ENCODE measurements around the gene TAF1L.
"Not testable (repeated sequence)": the region's sequence is repeated elsewhere in the genome, so short reads cannot be mapped to it uniquely, and the experiment has no call there.

The TAF1L gene, protein sequence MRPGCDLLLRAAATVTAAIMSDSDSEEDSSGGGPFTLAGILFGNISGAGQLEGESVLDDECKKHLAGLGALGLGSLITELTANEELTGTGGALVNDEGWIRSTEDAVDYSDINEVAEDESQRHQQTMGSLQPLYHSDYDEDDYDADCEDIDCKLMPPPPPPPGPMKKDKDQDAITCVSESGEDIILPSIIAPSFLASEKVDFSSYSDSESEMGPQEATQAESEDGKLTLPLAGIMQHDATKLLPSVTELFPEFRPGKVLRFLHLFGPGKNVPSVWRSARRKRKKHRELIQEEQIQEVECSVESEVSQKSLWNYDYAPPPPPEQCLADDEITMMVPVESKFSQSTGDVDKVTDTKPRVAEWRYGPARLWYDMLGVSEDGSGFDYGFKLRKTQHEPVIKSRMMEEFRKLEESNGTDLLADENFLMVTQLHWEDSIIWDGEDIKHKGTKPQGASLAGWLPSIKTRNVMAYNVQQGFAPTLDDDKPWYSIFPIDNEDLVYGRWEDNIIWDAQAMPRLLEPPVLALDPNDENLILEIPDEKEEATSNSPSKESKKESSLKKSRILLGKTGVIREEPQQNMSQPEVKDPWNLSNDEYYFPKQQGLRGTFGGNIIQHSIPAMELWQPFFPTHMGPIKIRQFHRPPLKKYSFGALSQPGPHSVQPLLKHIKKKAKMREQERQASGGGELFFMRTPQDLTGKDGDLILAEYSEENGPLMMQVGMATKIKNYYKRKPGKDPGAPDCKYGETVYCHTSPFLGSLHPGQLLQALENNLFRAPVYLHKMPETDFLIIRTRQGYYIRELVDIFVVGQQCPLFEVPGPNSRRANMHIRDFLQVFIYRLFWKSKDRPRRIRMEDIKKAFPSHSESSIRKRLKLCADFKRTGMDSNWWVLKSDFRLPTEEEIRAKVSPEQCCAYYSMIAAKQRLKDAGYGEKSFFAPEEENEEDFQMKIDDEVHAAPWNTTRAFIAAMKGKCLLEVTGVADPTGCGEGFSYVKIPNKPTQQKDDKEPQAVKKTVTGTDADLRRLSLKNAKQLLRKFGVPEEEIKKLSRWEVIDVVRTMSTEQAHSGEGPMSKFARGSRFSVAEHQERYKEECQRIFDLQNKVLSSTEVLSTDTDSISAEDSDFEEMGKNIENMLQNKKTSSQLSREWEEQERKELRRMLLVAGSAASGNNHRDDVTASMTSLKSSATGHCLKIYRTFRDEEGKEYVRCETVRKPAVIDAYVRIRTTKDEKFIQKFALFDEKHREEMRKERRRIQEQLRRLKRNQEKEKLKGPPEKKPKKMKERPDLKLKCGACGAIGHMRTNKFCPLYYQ (N-terminal part only)

DNA sequence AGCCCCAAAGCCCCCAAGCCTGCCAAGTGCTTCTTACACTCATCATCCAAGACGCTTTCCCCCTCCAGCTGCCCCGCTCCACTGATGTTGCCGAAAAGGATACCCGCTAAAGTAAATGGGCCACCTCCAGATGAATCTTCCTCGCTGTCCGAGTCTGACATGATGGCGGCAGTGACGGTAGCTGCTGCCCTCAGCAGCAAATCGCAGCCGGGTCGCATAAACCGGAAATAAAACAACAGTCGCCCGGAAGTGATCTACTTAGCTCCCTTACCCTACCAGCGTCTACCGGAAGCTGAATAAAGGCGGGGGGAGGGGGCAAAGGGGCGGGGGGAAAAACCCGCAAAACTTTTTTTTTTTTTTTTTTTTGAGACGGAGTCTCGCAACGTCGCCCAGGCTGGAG is at the start of gene TAF1L:
Gene TAF1L, minus strand, starts transcription at position 308 of the 400 bp plus-strand sequence. Its CDS starts 90 bp downstream, at position 218.
- no peak for DNase-seq

DNA sequence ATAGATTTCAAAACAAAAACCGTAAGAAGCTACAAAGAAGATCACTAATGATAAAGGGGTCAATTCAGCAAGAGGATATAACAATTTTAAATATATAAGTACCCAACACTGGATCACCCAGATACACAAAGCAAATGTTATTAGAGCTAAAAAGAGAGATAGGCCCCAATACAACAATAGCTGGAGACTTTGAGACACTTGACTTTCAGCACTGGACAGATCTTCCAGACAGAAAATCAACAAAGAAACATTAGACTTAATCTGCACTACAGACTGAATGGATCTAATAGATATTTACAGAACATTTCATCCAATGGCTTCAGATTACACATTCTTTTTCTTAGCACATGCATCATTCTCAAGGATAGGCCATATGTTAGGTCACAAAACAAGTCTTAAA is 46.3 kb upstream of the TAF1L start:
- DNase-seq: no peak

DNA sequence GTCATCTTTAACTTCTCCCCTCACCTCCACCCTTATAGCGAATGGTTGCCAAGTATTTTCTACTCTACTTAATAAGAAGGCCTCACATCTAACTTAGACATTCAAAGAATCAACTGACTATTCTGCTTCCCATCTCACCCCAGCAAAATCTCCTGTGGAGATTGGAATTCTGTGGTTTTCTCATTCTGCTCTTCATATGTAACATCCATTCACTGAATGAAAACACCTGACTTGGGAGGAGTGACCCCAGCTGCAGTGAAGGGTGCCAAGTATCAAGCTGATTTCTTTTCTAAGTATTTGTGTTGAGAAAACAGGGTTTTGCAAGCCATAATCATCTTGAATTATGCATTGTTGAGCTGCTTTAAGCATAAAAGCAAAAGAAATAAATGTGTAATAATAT is 42.5 kb upstream of the TAF1L start:
- DNase-seq: no peak

DNA sequence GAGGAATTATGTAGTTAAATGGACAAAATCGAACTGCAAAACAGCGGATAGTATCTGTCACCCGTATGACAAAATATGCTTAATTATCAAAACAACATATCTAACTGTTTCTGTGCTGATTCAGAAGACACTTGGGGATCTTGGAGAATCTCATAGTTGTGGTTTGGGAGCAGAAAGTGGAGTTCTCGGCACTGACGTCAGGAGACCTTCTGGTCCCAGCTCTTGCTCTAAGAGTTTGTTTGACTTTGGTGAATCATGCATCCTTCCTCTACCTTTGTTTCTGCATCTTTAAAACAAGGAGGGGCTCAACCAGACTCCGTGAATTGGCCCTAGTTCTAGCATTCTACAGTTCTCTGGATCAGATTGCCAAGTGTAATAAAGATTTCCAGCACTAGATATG is 37.0 kb upstream of the TAF1L start:
- DNase-seq: no peak

DNA sequence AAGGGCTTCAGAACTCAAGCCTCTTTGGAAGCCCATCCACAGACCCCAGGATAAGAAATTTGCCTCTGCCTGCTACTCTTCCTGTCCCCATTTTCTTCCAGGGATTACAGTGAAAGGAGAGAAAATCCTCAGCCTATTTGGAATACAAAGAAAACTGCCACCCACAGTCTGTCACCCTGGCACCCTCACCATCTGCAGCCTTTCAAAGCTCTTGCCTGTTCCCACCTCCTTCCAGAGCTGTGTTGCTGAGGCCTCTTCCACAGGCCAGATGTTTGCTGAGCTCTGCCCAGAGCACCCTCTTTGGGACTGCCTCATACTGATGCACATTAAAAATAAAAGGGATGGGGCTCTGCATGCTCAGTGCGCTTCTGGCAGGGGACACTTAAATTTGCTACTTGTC is 35.9 kb upstream of the TAF1L start:
- DNase-seq: no peak

DNA sequence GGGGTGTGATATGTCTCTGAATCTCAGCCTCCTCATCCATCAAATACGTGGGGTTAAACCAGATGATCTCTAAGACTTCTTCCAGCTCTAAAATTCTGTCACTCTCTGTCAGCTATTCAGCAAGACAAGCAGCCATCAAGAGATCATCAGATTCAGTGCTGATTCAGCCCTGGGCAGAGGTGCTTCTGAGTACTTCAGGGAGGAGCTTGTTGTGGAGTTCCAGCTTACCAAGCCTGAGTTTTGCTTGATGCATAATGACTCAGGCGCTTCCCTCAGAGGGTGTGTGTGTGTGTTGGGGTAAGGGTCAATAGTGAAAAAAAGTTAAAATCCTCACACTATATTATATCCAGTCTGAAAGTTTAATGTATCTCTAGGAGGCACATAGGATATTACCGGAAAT is 29.6 kb upstream of the TAF1L start:
- DNase-seq: no peak

DNA sequence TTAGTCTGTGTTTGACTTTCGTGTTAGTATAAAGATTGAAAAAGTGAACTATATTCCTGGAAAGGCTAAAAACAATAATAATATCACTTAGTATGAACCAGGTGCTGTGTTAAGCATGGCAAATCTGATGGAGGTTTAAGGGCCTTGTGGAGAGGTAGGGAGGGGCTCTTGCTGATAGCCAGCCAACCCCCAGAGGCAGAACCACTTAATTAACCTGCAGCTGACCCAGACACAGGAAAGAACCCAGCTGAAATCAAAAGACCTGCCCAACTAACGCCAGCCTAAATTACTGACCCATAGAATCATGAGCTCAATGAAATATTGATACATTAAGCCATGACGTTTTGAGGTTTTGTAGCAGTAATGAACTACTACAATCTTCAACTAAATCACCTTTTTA is 28.3 kb upstream of the TAF1L start:
- DNase-seq: no peak

DNA sequence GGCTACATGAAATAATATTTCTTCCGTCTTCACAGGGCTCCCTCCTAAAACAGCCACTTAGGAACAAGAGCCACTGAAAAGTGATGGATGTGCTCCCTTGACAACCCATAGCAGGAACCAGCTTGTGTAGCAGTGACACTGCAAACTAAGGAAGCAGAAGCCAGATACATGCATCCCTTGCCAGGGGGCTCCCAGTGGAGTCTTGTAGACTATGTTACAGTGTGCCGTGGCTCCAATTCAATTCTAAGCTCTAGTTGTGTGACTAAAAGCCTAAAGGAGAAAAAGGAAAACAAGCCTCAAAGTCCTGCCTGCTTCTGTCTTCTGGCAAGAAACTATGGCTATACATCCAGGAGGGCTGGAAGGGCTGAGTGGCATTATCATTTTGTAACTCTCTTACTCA is 12.2 kb upstream of the TAF1L start:
- DNase-seq: no peak

DNA sequence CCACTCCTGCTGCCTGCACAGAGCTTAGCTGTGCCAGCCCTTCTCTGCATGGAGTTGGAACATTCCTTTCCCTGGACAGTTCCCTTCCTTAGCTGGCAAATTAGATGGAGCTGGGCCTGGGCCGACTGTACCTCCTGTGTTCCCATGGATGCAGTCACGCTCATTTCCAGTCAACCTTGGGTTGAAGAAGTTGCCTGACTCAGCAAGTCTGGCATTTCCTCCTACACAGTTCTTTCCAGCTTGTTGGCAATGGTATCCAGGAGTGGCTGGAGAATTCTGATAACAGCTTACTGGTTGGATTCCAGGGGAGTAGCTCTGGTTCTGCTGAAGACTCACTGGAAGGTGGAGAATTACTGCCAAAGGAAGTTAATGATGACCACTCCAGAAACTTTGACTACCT is 9.2 kb upstream of the TAF1L start:
- DNase-seq: no peak

DNA sequence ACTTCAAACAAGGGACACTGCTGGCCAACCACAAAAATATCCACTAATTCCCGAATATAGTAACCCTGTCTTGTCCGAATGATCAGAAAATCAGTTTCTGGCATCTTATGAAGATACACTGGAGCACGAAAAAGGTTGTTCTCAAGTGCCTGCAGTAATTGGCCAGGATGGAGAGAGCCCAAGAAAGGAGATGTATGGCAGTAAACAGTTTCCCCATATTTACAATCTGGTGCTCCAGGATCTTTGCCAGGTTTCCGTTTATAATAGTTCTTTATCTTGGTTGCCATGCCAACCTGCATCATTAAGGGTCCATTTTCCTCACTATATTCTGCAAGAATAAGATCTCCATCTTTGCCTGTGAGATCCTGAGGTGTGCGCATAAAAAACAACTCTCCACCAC is 2.3 kb downstream of the TAF1L start:
- DNase-seq: not testable (repeated sequence)

DNA sequence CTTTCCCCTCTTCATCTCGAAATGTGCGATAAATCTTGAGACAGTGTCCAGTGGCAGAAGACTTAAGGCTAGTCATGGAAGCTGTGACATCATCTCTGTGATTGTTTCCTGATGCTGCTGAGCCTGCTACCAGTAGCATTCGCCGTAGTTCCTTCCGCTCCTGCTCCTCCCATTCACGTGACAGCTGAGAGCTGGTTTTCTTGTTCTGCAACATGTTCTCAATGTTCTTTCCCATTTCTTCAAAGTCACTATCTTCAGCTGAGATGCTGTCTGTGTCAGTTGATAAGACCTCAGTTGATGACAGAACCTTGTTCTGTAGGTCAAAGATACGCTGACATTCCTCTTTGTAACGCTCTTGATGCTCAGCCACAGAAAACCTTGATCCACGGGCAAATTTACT is 3.5 kb downstream of the TAF1L start:
- no peak for DNase-seq

DNA sequence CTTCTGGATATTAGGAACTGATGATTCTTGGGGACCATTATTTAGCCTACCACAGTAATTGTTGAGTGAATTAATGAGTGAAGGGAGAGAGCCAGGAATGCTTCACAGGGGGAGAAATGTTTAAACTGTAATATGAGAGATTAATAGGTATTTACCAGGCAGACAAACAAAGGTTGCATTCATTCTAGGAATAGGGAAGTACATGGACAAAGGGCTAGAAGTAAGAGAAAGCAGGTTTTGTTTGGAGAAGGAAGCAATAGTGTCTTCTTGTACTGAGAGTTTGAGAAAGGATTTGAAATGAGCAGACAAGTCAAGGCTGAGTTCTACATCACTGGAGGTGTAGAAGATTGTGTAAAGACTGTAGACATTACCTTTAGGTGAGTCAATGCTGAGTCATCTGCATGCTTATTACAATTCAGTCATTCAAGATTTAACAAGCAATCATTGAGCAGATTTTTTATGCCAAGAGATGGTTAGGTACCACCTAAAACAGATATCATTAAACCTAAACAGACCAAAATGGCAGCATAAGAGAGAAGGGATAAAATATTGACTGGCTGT is 8.0 kb downstream of the TAF1L start:
- DNase-seq: no peak

DNA sequence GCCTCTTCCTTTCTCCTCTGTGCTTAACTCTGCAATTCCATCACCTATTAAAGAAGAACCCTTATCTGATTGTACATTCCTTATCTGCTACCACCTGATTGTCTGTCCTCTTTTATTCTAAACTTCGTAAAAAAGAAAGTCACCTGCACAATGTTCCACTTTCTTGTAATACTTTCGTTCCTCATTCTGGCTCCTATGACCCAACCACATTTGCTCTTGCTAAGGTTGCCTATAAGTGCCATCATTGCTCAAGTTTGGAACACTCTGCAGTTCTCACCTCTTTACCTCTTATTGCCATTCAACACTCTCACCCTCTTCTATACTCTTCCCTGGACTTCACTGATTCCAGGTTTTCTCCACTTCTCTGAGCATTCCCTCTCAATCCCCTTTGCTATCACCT is 10.1 kb downstream of the TAF1L start:
- DNase-seq: no peak

DNA sequence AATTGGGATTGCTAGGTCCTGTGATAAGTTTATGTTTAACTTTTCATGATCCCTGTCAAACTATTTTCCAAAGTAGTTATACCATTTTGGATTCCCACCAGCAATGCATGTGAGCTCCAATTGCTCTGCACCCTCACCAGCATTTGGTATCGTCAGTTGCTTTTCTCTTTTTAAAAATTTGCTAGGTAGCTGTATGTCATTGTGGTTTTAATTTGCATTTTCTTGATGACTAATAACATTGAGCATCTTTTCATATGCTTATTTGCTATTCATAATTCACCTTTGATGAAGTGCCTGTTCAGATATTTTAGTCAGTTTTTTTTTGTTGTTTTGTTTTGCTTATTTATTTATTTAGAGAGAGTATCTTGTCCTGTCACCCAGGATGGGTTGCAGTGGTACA is 12.5 kb downstream of the TAF1L start:
- no peak for DNase-seq

DNA sequence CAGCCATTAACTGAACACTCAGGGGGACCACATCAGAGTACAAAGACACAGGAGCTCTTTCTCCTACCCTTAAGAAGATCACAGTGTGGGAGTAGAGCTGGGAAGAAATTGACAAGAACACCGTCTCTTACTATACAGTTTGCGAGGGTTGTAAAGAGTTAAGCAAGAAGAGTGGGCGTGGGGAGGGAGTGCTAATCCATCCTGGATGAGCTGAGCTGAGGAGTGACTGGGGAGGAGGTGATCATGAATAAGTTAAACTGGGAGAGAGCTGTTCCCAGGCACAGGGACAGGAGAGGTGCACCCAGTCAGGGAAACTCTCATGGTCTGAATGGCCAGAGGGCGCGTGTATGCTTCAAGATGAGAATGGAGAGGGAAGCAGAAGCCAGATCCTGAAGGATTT is 17.2 kb downstream of the TAF1L start:
- no peak for DNase-seq

DNA sequence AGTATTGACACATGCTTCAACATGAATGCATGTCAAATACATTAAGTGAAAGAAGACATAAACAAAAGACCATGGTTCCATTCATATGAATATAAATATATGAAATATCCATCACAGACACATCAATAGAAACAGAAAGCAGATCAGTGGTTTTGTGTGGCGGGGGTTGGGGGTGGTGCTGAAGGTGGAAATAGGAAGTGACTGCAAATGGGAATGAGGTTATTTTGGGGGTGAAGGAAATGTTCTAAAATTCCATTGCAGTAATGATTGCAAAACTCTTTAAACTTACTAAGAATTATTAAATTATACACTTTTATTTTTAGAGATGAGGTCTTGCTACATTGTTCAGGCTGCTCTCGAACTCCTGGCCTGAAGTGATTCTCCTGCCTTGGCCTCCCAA is 28.7 kb downstream of the TAF1L start:
- DNase-seq: no peak

DNA sequence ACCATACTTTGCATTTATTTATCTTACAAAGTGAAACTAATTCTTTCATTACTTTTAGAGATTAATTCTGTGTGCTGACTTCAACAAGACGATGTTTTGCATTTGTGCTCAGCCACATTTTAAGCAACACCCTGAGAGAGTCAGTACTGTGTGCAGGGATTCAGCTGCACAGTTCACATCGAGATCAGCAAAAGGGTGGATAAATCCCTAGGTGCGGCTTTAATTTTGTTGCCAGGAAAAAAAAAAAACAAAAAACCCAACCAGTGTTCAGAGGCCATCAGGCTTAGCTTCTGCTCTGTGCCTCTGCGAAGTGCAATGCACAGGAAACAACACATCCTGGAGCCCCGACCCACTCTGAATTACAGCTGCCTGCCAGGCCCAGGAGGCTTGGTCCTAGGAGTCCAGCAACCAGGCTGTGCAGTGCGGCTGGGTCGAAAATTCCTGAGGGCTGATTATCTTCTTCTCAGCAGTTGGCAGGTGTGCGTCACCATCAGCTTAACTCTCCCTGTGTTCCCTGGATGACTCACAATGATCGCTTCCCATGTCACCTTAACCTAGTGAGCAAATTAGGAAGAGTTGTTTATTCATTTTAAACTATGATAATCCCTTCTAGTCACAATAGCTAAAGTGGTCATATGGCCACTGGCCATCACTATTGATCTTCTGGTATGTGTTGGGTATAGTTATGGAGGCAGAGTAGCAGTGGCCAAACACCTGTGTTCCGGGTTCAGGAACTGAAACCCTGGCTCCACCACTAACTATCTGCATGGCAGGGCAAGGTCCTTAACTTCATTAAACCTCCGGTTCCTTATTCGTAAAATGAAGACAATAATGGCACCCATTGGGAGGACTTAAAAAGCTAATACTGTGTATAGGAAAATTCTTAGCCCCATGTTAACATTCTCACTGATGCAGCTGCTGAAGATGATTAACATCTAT is 31.3 kb downstream of the TAF1L start:
- DNase-seq: no peak

DNA sequence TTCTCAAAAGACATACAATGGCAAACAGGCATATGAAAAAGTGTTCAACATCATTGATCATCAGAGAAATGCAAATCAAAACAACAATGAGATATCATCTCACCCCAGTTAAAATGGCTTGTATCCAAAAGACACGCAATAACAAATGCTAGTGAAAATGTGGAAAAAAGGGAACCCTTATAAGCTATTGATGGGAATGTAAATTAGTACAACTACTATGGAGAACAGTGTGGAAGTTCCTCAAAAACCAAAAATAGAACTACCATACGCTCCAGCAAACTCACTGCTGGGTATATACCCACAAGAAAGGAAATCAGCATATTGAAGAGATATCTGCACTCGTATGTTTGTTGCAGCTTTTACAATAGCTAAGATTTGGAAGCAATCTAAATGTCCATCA is 36.4 kb downstream of the TAF1L start:
- not testable (repeated sequence) for DNase-seq

DNA sequence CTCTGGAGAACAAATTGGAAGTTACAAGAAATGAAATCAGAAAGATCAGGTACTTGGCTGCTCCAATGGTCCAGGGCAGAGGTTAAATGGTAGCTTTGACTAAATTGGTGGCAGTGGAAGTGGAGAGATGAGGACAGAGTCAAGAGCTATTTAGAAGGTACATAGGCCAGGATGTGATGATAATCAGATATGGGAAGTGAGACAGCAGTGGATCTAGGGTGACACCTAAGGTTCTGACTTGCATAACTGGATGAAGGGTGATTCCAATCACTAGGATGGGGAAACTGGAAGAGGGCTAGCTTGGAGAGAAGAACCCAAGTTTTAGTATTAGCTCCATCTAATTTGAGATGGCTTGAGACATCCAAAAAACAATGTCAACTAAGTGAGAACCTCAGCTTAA is 38.5 kb downstream of the TAF1L start:
- DNase-seq: no peak

DNA sequence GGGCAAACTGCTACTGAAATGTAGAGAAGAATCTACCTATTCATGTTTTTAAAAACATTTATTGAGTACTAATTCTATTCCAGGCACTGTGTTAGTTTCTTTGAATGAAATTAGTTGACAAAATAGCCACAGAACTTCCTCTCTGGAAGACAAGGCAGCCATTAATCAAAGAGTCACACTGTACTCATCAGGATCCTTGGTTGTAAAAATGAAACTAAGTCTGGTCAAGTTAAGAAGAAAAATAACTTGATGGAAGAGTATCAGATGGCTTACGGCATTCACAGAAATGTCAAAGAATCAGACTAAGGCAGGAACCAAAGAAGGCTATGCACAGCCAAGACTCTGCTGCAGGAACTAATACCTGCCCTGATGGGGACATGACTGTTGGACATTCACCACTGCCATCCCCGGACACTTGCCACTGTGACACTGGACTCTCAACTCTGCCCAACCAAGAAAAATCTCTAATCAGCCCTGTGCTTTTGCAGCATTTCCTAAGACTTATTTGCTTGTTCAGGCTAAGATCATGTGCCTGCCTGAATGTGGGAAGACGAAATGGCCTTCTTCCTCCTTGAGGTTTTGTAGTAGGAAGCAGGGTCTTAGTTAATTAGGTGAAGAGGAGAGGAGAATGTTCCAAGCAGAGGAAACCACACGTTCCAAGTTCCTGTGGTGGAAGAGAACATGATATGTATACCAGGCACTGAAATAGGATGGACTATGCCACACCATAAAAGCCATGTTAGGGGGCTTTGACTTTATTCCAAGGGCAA is 39.2 kb downstream of the TAF1L start:
- peak; percentile 5 for DNase-seq

DNA sequence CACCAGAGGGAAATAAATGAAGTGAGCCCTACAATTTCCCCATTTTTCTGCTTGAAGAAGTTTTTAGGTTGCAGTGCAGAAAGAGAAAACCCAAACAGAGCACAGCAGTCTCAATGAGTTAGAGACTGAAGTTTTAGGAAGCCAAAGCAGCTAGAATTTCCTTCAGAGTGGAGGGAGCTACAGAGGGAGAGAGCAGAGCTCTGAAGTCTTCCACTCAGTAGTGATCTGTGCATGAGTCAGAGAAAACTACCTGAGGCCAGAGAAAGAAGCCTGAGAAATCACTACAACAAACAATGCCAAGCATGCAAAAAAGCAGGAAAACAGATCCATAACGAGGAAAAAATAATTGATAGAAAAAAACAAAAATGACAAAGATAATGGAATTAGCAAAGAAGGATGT is 44.6 kb downstream of the TAF1L start:
- no peak for DNase-seq

All from activated CD4-positive, alpha-beta T cell treated with anti-CD3 and anti-CD28 coated beads, Interleukin-2, amount 50 U/mL, for 16 hours (primary cell).